ENCODE data around the gene RAN. TPM values are rescaled to one million over a fixed set of nuclear protein-coding genes. Genes with fewer than 3 reads are reported as not detected.
"Not testable (repeated sequence)": the region's sequence is repeated elsewhere in the genome, so short reads cannot be mapped to it uniquely, and the experiment has no call there.

Gene RAN
- total and polyA plus RNA-seq, 5 donors from 2014 or later, result 298 to 837 (median 688) TPM

DNA sequence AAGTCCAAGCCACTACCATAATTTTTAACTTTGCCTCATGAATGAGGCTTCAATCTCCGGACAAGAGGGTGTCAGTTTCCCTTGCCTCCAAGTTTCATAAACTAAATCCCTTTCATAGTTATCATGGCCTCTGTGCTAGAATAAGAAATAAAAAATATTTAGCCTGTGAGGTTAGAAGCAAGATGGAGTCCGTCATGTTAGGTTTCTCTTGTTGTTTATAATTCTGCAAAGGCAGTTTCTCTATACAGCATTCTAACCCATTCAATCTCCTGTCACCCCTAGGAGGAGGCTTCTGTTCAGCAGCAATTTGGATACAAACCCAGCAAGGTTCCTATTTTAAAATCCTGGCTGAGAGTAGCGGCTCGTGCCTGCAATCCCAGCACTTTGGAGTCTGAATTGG, 15.8 kb upstream of the RAN start:
- peaks cover 2 to 10% of the 10 kb centered on the region in 2 experiments for H3K9me3 ChIP-seq (ENCODE audit: control insufficient read depth in 2 of 2, low read length in 2 of 2)
- H3K36me3 Mint-ChIP-seq, result no peaks in the 10 kb centered on the region
- DNase-seq (no peak), ATAC-seq (ENCODE audit: low read depth in 2 of 2) (no peak)
- H3K9me3 Mint-ChIP-seq, result peaks cover 0 to 8% (median 4%) of the 10 kb centered on the region in 7 donors
- H3K27me3 ChIP-seq (ENCODE audit: control insufficient read depth, insufficient read depth, low read length), result peaks cover 4% of the 10 kb centered on the region
- H3K27me3 Mint-ChIP-seq, result peaks cover 12% of the 10 kb centered on the region
- no peaks in the 10 kb centered on the region for H3K4me1 Mint-ChIP-seq
- no peak overlapping the region for H3K4me3 ChIP-seq (ENCODE audit: low read depth, low read length)
- H3K4me3 Mint-ChIP-seq, result no peak overlapping the region
- no peak overlapping the region for H3K27ac ChIP-seq (ENCODE audit: insufficient read depth, low read length, poor library complexity, severe bottlenecking)
- no peak overlapping the region for H3K27ac Mint-ChIP-seq
- H3K36me3 ChIP-seq (ENCODE audit: control insufficient read depth, insufficient read depth, low read length), result no peaks in the 10 kb centered on the region
- no peaks in the 10 kb centered on the region for H3K4me1 ChIP-seq (ENCODE audit: control insufficient read depth, insufficient read depth, low read length, poor library complexity, severe bottlenecking)

DNA sequence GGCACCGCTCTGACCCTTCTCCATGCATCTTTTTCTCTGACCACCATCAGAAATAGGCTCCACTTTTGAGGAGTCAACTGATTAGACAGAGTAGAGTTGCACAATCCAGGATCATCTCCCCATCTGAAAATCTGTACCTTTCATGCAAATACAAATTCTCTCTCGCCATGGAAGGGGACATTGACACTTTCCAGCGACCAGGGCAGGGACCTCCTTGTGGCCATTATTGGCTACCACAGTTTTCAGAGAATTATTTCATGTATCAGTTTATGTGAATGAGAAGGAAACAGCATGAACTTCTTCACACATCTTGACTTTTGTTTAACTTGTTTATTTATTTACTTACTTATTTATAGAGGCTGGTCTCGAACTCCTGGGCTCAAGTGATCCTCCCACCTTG, 13.8 kb upstream of the RAN start:
- Mint-ChIP-seq H3K4me3 (peak overlapping the region in 1 of 4 donors; percentile 7), H3K27ac (no peak overlapping the region)

DNA sequence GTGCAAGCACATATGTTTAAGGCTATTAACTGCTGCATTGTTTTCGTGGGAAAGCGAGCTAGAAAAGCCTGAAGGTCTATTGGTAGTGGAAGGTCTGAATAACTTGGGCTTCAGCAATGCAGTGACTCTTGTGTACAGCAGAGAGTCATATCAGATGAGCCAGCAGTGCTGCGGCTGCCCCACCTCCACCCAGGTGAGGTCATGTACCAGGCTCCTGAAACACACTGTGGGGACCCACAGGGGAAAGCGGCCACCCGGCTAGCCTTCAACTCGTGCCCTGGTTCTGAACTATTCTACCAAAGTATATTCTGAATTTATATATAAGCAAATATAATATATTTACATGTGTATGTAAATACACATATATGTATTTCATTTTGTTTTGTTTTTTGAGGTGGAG, 12.7 kb upstream of the RAN start:
- H3K9me3 Mint-ChIP-seq, result peaks cover 0 to 8% (median 4%) of the 10 kb centered on the region in 7 donors
- no peak overlapping the region for H3K27ac Mint-ChIP-seq
- peaks cover 0 to 4% (median 0%) of the 10 kb centered on the region in 4 donors for H3K4me1 Mint-ChIP-seq

More for the DNA sequence above, 13.8 kb upstream of the RAN start:
- Mint-ChIP-seq H3K27me3 (peaks cover 12% of the 10 kb centered on the region), H3K36me3 (no peaks in the 10 kb centered on the region), H3K9me3 (peaks cover 0 to 8% (median 4%) of the 10 kb centered on the region in 7 donors), H3K4me1 (peaks cover 0 to 4% (median 0%) of the 10 kb centered on the region in 4 donors)
- ATAC-seq (ENCODE audit: low read depth in 2 of 2) (no peak), DNase-seq (no peak)
- Histone ChIP-seq H3K4me1 (ENCODE audit: control insufficient read depth, insufficient read depth, low read length, poor library complexity, severe bottlenecking) (no peaks in the 10 kb centered on the region), H3K36me3 (ENCODE audit: control insufficient read depth, insufficient read depth, low read length) (no peaks in the 10 kb centered on the region), H3K27ac (ENCODE audit: insufficient read depth, low read length, poor library complexity, severe bottlenecking) (no peak overlapping the region), H3K9me3 (ENCODE audit: control insufficient read depth in 2 of 2, low read length in 2 of 2) (peaks cover 2 to 10% of the 10 kb centered on the region in 2 experiments), H3K4me3 (ENCODE audit: low read depth, low read length) (no peak overlapping the region), H3K27me3 (ENCODE audit: control insufficient read depth, insufficient read depth, low read length) (peaks cover 4% of the 10 kb centered on the region)

DNA sequence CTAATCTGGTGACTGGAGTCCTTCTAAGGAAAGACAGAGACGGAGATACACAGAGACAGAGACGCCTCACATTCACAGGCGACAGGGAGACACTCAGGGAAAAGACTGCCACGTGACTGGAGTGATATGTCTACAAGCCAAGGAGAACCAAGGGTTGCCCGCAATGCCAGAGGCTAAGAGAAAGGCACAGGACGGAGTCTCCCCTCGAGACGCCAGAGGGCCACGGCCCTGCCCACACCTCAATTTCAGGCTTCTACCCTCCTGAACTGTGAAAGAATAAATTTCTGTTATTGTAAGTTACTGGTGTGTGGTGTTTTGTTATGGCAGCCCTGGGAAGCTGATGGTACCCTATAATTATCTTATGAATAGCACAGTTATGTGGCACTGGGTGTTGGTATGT, 11.6 kb upstream of the RAN start:
- H3K36me3 Mint-ChIP-seq, result no peaks in the 10 kb centered on the region
- H3K4me3 ChIP-seq (ENCODE audit: low read depth, low read length), result no peak overlapping the region
- no peak overlapping the region for H3K27ac ChIP-seq (ENCODE audit: insufficient read depth, low read length, poor library complexity, severe bottlenecking)
- DNase-seq, result no peak
- no peak overlapping the region for H3K27ac Mint-ChIP-seq
- peaks cover 2 to 10% of the 10 kb centered on the region in 2 experiments for H3K9me3 ChIP-seq (ENCODE audit: control insufficient read depth in 2 of 2, low read length in 2 of 2)
- H3K27me3 ChIP-seq (ENCODE audit: control insufficient read depth, insufficient read depth, low read length), result peaks cover 4% of the 10 kb centered on the region
- H3K36me3 ChIP-seq (ENCODE audit: control insufficient read depth, insufficient read depth, low read length), result no peaks in the 10 kb centered on the region
- peaks cover 0 to 4% (median 0%) of the 10 kb centered on the region in 4 donors for H3K4me1 Mint-ChIP-seq
- no peak for ATAC-seq (ENCODE audit: low read depth in 2 of 2)
- H3K4me3 Mint-ChIP-seq, result no peak overlapping the region
- no peaks in the 10 kb centered on the region for H3K4me1 ChIP-seq (ENCODE audit: control insufficient read depth, insufficient read depth, low read length, poor library complexity, severe bottlenecking)
- peaks cover 9% of the 10 kb centered on the region for H3K27me3 Mint-ChIP-seq
- peaks cover 0 to 8% (median 4%) of the 10 kb centered on the region in 7 donors for H3K9me3 Mint-ChIP-seq

More for the DNA sequence above, 12.7 kb upstream of the RAN start:
- no peak for DNase-seq
- H3K27me3 ChIP-seq (ENCODE audit: control insufficient read depth, insufficient read depth, low read length), result peaks cover 4% of the 10 kb centered on the region
- Mint-ChIP-seq H3K4me3 (no peak overlapping the region), H3K36me3 (no peaks in the 10 kb centered on the region), H3K27me3 (peaks cover 12% of the 10 kb centered on the region)
- ATAC-seq (ENCODE audit: low read depth in 2 of 2), result no peak
- no peak overlapping the region for H3K27ac ChIP-seq (ENCODE audit: insufficient read depth, low read length, poor library complexity, severe bottlenecking)
- no peaks in the 10 kb centered on the region for H3K36me3 ChIP-seq (ENCODE audit: control insufficient read depth, insufficient read depth, low read length)
- peaks cover 2 to 10% of the 10 kb centered on the region in 2 experiments for H3K9me3 ChIP-seq (ENCODE audit: control insufficient read depth in 2 of 2, low read length in 2 of 2)
- H3K4me1 ChIP-seq (ENCODE audit: control insufficient read depth, insufficient read depth, low read length, poor library complexity, severe bottlenecking), result no peaks in the 10 kb centered on the region
- no peak overlapping the region for H3K4me3 ChIP-seq (ENCODE audit: low read depth, low read length)

DNA sequence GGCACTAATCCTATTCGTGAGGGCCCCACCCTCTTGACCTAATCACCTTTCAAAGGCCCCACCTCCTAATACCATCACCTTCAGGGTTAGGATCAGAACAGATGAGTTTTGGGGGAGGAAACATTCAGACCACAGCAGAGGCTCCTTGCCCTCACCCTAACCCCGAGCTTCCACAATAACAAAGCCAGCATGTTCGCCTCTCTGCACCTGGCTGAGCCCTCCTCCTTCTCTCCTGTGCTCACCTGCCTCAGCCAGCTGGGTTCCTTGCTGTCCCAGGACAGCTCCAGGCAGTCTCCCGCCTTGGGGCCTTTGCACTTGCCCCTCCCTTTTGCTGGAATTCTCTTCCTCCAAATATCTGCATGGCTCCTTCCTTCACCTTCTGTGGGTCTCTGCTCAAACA, 9.7 kb upstream of the RAN start:
- ATAC-seq (ENCODE audit: low read depth in 2 of 2), result no peak
- Histone ChIP-seq H3K9me3 (ENCODE audit: control insufficient read depth in 2 of 2, low read length in 2 of 2) (peaks cover 1 to 6% of the 10 kb centered on the region in 2 experiments), H3K36me3 (ENCODE audit: control insufficient read depth, insufficient read depth, low read length) (no peaks in the 10 kb centered on the region), H3K27ac (ENCODE audit: insufficient read depth, low read length, poor library complexity, severe bottlenecking) (no peak overlapping the region), H3K4me1 (ENCODE audit: control insufficient read depth, insufficient read depth, low read length, poor library complexity, severe bottlenecking) (peaks cover 1% of the 10 kb centered on the region), H3K27me3 (ENCODE audit: control insufficient read depth, insufficient read depth, low read length) (peaks cover under 1% of the 10 kb centered on the region), H3K4me3 (ENCODE audit: low read depth, low read length) (no peak overlapping the region)
- H3K27me3 Mint-ChIP-seq, result peaks cover 4% of the 10 kb centered on the region
- peaks cover 0 to 8% (median under 1%) of the 10 kb centered on the region in 7 donors for H3K9me3 Mint-ChIP-seq
- H3K27ac Mint-ChIP-seq, result no peak overlapping the region
- peaks cover 0 to 13% (median 6%) of the 10 kb centered on the region in 4 donors for H3K4me1 Mint-ChIP-seq
- no peaks in the 10 kb centered on the region for H3K36me3 Mint-ChIP-seq
- peak overlapping the region in 1 of 4 donors; percentile 43 for H3K4me3 Mint-ChIP-seq
- no peak for DNase-seq

DNA sequence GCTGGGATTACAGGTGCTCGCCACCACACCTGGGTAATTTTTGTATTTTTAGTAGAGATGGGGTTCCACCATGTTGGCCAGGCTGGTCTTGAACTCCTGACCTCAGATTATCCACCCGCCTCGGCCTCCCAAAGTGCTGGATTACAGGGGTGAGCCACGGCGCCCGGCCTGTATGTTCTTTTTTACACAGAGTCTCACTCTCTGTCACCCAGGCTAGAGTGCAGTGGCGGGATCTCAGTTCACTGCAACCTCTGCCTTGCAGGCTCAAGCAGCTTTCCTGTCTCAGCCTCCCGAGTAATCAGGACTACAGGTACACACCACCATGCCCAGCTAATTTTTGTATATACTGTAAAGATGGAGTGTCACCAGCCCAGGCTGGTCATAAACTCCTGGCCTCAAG, 9.1 kb upstream of the RAN start:
- H3K27me3 Mint-ChIP-seq; H3K27ac ChIP-seq (ENCODE audit: insufficient read depth, low read length, poor library complexity, severe bottlenecking); H3K9me3 ChIP-seq (ENCODE audit: control insufficient read depth in 2 of 2, low read length in 2 of 2); H3K36me3 Mint-ChIP-seq; H3K27ac Mint-ChIP-seq; ATAC-seq (ENCODE audit: low read depth in 2 of 2); H3K36me3 ChIP-seq (ENCODE audit: control insufficient read depth, insufficient read depth, low read length); H3K4me3 ChIP-seq (ENCODE audit: low read depth, low read length); H3K9me3 Mint-ChIP-seq; DNase-seq; H3K4me1 ChIP-seq (ENCODE audit: control insufficient read depth, insufficient read depth, low read length, poor library complexity, severe bottlenecking); H3K27me3 ChIP-seq (ENCODE audit: control insufficient read depth, insufficient read depth, low read length); H3K4me3 Mint-ChIP-seq: not testable (repeated sequence)
- H3K4me1 Mint-ChIP-seq, result peaks cover 0 to 19% (median 6%) of the 10 kb centered on the region in 4 donors

DNA sequence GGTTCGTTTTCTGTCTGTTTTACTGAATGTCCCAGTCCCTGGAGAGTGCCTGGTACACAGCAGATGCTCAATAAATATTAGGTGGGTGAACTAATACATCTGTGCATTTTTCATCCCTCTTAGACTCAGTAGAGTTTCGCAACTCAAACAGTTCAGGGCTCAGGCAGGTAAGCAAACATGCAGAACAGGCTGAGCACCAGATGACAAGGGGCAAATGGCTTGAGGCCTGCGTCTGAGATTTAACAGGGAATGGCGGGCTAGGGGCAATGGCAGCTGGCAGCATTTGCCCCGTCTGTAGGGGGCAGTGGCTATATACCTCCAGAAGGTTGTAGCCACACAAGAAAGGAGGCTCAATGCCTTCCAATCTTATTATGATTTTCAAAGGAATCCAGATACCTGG, 8.6 kb upstream of the RAN start:
- H3K4me1 Mint-ChIP-seq, result peaks cover under 1 to 24% (median 8%) of the 10 kb centered on the region in 4 donors
- H3K4me3 Mint-ChIP-seq, result no peak overlapping the region
- Histone ChIP-seq H3K27ac (ENCODE audit: insufficient read depth, low read length, poor library complexity, severe bottlenecking) (no peak overlapping the region), H3K36me3 (ENCODE audit: control insufficient read depth, insufficient read depth, low read length) (no peaks in the 10 kb centered on the region), H3K27me3 (ENCODE audit: control insufficient read depth, insufficient read depth, low read length) (no peaks in the 10 kb centered on the region), H3K4me3 (ENCODE audit: low read depth, low read length) (no peak overlapping the region), H3K4me1 (ENCODE audit: control insufficient read depth, insufficient read depth, low read length, poor library complexity, severe bottlenecking) (peaks cover 11% of the 10 kb centered on the region), H3K9me3 (ENCODE audit: control insufficient read depth in 2 of 2, low read length in 2 of 2) (no peaks in the 10 kb centered on the region)
- H3K27me3 Mint-ChIP-seq, result no peaks in the 10 kb centered on the region
- no peak overlapping the region for H3K27ac Mint-ChIP-seq
- no peak for ATAC-seq (ENCODE audit: low read depth in 2 of 2)
- DNase-seq, result no peak
- no peaks in the 10 kb centered on the region for H3K36me3 Mint-ChIP-seq
- peaks cover 0 to 4% (median 0%) of the 10 kb centered on the region in 7 donors for H3K9me3 Mint-ChIP-seq

DNA sequence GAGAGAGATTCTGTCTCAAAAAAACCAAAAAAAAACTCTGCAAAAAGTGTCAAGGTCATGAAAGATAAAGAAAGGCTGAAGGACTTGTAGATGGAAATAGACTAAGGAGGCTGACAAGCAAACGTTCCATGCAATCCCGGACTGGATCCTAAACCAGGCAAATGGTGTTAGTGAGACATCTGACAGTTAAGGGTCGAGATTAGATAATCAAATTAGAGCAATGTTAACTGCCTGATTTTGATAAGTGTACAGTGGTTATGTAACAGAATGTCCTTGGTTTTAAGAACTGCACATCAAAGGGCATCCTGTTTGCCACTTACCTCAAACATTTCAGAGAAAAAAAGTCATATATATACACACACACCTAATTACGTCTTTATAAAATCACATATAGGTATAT, 3.5 kb upstream of the RAN start:
- H3K27me3 Mint-ChIP-seq, result no peaks in the 10 kb centered on the region
- H3K36me3 ChIP-seq (ENCODE audit: control insufficient read depth, insufficient read depth, low read length), result peaks cover under 1% of the 10 kb centered on the region
- H3K9me3 Mint-ChIP-seq, result peaks cover 0 to 1% (median 0%) of the 10 kb centered on the region in 7 donors
- DNase-seq (peak in 2 of 3 donors; percentile 81 to 83), ATAC-seq (ENCODE audit: low read depth in 2 of 2) (peak; percentile 15 to 43)
- peaks cover 42% of the 10 kb centered on the region for H3K4me1 ChIP-seq (ENCODE audit: control insufficient read depth, insufficient read depth, low read length, poor library complexity, severe bottlenecking)
- peak overlapping the region; percentile 70 for H3K4me3 ChIP-seq (ENCODE audit: low read depth, low read length)
- peaks cover 17 to 58% (median 30%) of the 10 kb centered on the region in 4 donors for H3K4me1 Mint-ChIP-seq
- peaks cover 8% of the 10 kb centered on the region for H3K36me3 Mint-ChIP-seq
- peak overlapping the region; percentile 92 to 97 (median 95) for H3K27ac Mint-ChIP-seq
- no peaks in the 10 kb centered on the region for H3K27me3 ChIP-seq (ENCODE audit: control insufficient read depth, insufficient read depth, low read length)
- no peaks in the 10 kb centered on the region for H3K9me3 ChIP-seq (ENCODE audit: control insufficient read depth in 2 of 2, low read length in 2 of 2)
- peak overlapping the region; percentile 68 to 79 (median 78) for H3K4me3 Mint-ChIP-seq
- H3K27ac ChIP-seq (ENCODE audit: insufficient read depth, low read length, poor library complexity, severe bottlenecking), result peak overlapping the region; percentile 73

All from CD4-positive, CD25-positive, alpha-beta regulatory T cell (primary cell).